ENCODE results near the gene HSFX2.
"Not testable (repeated sequence)": the region's sequence is repeated elsewhere in the genome, so short reads cannot be mapped to it uniquely, and the experiment has no call there.

DNA sequence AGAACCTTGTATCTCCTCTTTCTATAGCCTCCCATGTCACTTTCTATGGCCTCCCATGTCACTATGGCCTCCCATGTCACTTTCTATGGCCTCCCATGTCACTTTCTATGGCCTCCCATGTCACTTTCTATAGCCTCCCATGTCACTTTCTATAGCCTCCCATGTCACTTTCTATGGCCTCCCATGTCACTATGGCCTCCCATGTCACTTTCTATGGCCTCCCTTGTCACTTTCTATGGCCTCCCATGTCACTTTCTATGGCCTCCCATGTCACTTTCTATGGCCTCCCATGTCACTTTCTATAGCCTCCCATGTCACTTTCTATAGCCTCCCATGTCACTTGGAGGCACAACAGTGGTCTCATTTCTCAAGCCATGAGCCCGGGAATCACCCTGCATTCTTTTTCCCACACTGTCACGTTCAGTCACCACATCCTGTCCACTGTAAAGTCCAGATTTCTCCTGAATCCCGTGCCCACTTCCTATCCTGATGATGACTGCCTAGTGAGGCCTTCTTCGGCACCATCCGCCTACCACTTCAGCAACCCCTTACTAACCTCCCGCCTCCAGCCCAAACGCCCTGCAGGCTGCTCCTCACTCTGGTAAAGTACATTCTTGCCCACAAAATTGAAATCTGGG is 10.3 kb upstream of the HSFX2 start:
- TF ChIP-seq NFKB2 (CRISPR knock-in tag; IDR thresholded peaks at IDR 0.05; ENCODE audit: borderline replicate concordance); BHLHE40 (IDR thresholded peaks at IDR 0.05; ENCODE audit: low read length); ZNF878 (CRISPR knock-in tag; IDR thresholded peaks at IDR 0.05); CHD4 (IDR thresholded peaks at IDR 0.05; ENCODE audit: borderline replicate concordance, low read length); ZNF660 (CRISPR knock-in tag; IDR thresholded peaks at IDR 0.05; ENCODE audit: borderline replicate concordance, low read depth); ASH2L (IDR thresholded peaks at IDR 0.05; ENCODE audit: insufficient read length, low read depth, low read length); POLR2AphosphoS5 (IDR thresholded peaks at IDR 0.05; ENCODE audit: low read depth, low read length): not testable (repeated sequence)
- TF ChIP-seq, protein P1, sequence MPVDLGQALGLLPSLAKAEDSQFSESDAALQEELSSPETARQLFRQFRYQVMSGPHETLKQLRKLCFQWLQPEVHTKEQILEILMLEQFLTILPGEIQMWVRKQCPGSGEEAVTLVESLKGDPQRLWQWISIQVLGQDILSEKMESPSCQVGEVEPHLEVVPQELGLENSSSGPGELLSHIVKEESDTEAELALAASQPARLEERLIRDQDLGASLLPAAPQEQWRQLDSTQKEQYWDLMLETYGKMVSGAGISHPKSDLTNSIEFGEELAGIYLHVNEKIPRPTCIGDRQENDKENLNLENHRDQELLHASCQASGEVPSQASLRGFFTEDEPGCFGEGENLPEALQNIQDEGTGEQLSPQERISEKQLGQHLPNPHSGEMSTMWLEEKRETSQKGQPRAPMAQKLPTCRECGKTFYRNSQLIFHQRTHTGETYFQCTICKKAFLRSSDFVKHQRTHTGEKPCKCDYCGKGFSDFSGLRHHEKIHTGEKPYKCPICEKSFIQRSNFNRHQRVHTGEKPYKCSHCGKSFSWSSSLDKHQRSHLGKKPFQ (CRISPR knock-in tag; IDR thresholded peaks at IDR 0.05; ENCODE audit: insufficient replicate concordance) = not testable (repeated sequence)
- TF ChIP-seq, protein P2, sequence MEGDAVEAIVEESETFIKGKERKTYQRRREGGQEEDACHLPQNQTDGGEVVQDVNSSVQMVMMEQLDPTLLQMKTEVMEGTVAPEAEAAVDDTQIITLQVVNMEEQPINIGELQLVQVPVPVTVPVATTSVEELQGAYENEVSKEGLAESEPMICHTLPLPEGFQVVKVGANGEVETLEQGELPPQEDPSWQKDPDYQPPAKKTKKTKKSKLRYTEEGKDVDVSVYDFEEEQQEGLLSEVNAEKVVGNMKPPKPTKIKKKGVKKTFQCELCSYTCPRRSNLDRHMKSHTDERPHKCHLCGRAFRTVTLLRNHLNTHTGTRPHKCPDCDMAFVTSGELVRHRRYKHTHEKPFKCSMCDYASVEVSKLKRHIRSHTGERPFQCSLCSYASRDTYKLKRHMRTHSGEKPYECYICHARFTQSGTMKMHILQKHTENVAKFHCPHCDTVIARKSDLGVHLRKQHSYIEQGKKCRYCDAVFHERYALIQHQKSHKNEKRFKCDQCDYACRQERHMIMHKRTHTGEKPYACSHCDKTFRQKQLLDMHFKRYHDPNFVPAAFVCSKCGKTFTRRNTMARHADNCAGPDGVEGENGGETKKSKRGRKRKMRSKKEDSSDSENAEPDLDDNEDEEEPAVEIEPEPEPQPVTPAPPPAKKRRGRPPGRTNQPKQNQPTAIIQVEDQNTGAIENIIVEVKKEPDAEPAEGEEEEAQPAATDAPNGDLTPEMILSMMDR (CRISPR knock-in tag; IDR thresholded peaks at IDR 0.05) = not testable (repeated sequence)
- TF ChIP-seq, protein P3, sequence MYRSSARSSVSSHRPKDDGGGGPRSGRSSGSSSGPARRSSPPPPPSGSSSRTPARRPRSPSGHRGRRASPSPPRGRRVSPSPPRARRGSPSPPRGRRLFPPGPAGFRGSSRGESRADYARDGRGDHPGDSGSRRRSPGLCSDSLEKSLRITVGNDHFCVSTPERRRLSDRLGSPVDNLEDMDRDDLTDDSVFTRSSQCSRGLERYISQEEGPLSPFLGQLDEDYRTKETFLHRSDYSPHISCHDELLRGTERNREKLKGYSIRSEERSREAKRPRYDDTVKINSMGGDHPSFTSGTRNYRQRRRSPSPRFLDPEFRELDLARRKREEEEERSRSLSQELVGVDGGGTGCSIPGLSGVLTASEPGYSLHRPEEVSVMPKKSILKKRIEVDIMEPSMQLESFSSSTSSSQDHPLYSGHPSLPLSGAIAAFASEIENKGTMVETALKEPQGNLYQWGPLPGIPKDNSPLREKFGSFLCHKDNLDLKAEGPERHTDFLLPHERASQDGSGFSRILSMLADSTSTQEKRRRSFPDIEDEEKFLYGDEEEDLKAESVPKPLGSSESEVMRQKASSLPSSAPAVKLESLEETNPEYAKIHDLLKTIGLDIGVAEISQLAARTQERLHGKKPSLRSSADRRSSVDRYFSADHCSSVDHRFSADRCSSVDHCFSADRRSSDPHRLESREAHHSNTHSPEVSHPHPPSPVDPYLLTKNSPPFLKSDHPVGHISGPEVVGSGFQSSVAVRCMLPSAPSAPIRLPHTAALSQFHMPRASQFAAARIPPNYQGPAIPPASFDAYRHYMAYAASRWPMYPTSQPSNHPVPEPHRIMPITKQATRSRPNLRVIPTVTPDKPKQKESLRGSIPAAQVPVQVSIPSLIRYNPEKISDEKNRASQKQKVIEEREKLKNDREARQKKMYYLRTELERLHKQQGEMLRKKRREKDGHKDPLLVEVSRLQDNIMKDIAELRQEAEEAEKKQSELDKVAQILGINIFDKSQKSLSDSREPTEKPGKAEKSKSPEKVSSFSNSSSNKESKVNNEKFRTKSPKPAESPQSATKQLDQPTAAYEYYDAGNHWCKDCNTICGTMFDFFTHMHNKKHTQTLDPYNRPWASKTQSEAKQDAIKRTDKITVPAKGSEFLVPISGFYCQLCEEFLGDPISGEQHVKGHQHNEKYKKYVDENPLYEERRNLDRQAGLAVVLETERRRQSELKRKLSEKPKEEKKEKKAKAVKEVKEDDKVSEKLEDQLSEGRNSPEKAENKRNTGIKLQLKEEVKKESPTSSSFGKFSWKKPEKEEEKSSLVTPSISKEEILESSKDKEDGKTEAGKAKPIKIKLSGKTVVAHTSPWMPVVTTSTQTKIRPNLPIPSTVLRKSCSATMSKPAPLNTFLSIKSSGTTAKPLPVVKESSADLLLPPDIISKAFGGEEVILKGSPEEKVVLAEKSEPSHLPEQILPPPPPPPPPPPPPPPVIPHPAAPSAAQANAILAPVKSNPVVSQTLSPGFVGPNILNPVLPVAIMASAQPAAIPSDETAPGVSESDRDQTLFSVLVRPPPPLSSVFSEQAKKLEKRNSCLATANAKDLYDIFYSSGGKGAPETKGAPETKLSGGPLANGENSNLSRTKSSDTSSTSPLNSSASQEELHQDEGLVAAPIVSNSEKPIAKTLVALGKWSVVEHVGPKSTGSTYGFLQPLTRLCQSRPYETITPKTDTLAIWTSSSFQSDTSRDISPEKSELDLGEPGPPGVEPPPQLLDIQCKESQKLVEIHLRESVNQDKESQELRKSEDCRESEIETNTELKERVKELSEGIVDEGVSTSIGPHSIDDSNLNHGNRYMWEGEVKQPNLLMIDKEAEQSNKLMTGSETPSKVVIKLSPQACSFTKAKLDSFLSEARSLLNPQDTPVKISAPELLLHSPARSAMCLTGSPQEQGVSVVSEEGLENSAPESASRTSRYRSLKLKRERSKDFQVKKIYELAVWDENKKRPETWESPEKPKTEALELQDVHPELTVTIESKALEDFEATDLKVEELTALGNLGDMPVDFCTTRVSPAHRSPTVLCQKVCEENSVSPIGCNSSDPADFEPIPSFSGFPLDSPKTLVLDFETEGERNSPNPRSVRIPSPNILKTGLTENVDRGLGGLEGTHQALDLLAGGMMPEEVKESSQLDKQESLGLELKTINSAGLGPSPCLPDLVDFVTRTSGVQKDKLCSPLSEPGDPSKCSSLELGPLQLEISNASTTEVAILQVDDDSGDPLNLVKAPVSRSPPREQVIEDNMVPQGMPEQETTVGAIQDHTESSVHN (CRISPR knock-in tag; IDR thresholded peaks at IDR 0.05) = not testable (repeated sequence)
